SK-N-MC (cell line): ENCODE results near the gene PTPRA.

Experiments
- EZH2 ChIP-seq: fragments of 200-600 bp; sonication (generic); IDR thresholded peaks from one replicate; pipeline ENCODE4 v1.6.1; 2017; ENCODE audit warnings: antibody characterized with exemption
- POLR2AphosphoS5 ChIP-seq: IDR thresholded peaks from 2 replicates; pipeline ENCODE4 v1.6.1; 2012; ENCODE audit warnings: mild to moderate bottlenecking, low read depth, low read length, borderline replicate concordance

DNA sequence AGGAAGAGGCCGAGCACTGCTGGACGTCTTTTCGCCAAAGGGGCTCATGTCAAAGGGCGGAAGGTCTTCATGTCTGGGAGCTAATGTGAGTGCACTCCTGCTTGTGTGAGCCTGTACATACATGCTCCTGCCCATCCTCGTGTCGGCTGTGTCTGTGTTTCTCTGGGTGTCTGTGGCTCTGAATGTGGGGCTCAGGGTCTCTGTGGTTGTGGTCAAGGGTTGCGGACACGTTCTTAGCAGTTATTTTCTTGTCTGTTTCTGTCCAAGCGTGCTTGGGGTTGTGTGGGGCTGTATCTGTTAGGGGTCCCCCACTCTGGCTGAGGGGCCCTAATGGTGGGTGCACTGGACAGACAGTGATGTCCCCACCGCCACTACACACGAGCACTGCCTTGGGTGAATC lies 208.4 kb downstream of the PTPRA start:
- TF ChIP-seq EZH2 = no peak
- no peak for TF ChIP-seq POLR2AphosphoS5
